NCI-H2196 treated with DMSO at 0.1 percent for 48 hours (cell line): Measurements from ENCODE around the gene PRL.

Source experiments
- DNase-seq: peaks from one replicate; lab custom pipeline; 2025; ENCODE audit not compliant: unreplicated experiment; lab: John Stamatoyannopoulos, UW

The PRL gene

GRCh38 chr6:22295145-22295544 is 1.7 kb downstream of the PRL start:
- no peak for DNase-seq

GRCh38 chr6:22294301-22294700 is 2.5 kb downstream of the PRL start:
- no peak for DNase-seq

- DNase-seq = no peak
Measured at GRCh38 chr6:22290045-22290444, 6.8 kb downstream of the PRL start.

- no peak for DNase-seq
Measured at GRCh38 chr6:22288721-22289120, 8.1 kb downstream of the PRL start.

- no peak for DNase-seq
Measured at GRCh38 chr6:22284666-22285065, 12.2 kb downstream of the PRL start.

- DNase-seq = no peak
Measured at GRCh38 chr6:22281341-22282085, 15.3 kb downstream of the PRL start.

GRCh38 chr6:22279427-22279826 is 17.4 kb downstream of the PRL start:
- no peak for DNase-seq

- no peak for DNase-seq
Measured at GRCh38 chr6:22271081-22271480, 25.8 kb downstream of the PRL start.

GRCh38 chr6:22263748-22264147 is 33.1 kb downstream of the PRL start:
- DNase-seq = no peak

- no peak for DNase-seq
Measured at GRCh38 chr6:22254886-22255285, 42.0 kb downstream of the PRL start.

- DNase-seq = no peak
Measured at GRCh38 chr6:22253955-22254655, 42.7 kb downstream of the PRL start.

- DNase-seq = no peak
Measured at GRCh38 chr6:22251348-22251747, 45.5 kb downstream of the PRL start.

GRCh38 chr6:22250486-22250885 is 46.4 kb downstream of the PRL start:
- DNase-seq = no peak

GRCh38 chr6:22249711-22250350 is 47.0 kb downstream of the PRL start:
- no peak for DNase-seq

GRCh38 chr6:22248513-22249308 is 48.1 kb downstream of the PRL start:
- no peak for DNase-seq

GRCh38 chr6:22247916-22248482 is 48.8 kb downstream of the PRL start:
- DNase-seq = no peak

GRCh38 chr6:22240025-22240424 is 56.8 kb downstream of the PRL start:
- no peak for DNase-seq

- no peak for DNase-seq
Measured at GRCh38 chr6:22239261-22239921, 57.4 kb downstream of the PRL start.

- DNase-seq = no peak
Measured at GRCh38 chr6:22238861-22239260, 58.0 kb downstream of the PRL start.

- DNase-seq = no peak
Measured at GRCh38 chr6:22237526-22237925, 59.3 kb downstream of the PRL start.
